ENCODE results near the gene EVL.

Gene EVL

GRCh38 chr14:100110816-100111215, 45.6 kb downstream of the EVL start:
- no peak for DNase-seq (ENCODE audit: low read depth)

GRCh38 chr14:100111931-100112704, 46.9 kb downstream of the EVL start:
- no peak for DNase-seq (ENCODE audit: low read depth)

GRCh38 chr14:100114109-100114765, 49.0 kb downstream of the EVL start:
- no peak for DNase-seq (ENCODE audit: low read depth)

- DNase-seq (ENCODE audit: low read depth): no peak
Observed at GRCh38 chr14:100115236-100115635, 50.0 kb downstream of the EVL start.

GRCh38 chr14:100115726-100116125, 50.5 kb downstream of the EVL start:
- DNase-seq (ENCODE audit: low read depth): no peak

- no peak for DNase-seq (ENCODE audit: low read depth)
Observed at GRCh38 chr14:100116134-100116533, 50.9 kb downstream of the EVL start.

GRCh38 chr14:100117026-100117425, 51.8 kb downstream of the EVL start:
- DNase-seq (ENCODE audit: low read depth): no peak

GRCh38 chr14:100117633-100118395, 52.6 kb downstream of the EVL start:
- DNase-seq (ENCODE audit: low read depth): no peak

GRCh38 chr14:100118396-100119011, 53.3 kb downstream of the EVL start:
- no peak for DNase-seq (ENCODE audit: low read depth)

GRCh38 chr14:100119251-100119650, 54.0 kb downstream of the EVL start:
- DNase-seq (ENCODE audit: low read depth): no peak

GRCh38 chr14:100120522-100121269, 55.5 kb downstream of the EVL start:
- no peak for DNase-seq (ENCODE audit: low read depth)

- no peak for DNase-seq (ENCODE audit: low read depth)
Observed at GRCh38 chr14:100121643-100122480, 56.6 kb downstream of the EVL start.

GRCh38 chr14:100122481-100123223, 57.4 kb downstream of the EVL start:
- no peak for DNase-seq (ENCODE audit: low read depth)

GRCh38 chr14:100123618-100124017, 58.4 kb downstream of the EVL start:
- no peak for DNase-seq (ENCODE audit: low read depth)

- no peak for DNase-seq (ENCODE audit: low read depth)
Observed at GRCh38 chr14:100124551-100125088, 59.4 kb downstream of the EVL start.

- no peak for DNase-seq (ENCODE audit: low read depth)
Observed at GRCh38 chr14:100126401-100126800, 61.2 kb downstream of the EVL start.

- no peak for DNase-seq (ENCODE audit: low read depth)
Observed at GRCh38 chr14:100127853-100128455, 62.7 kb downstream of the EVL start.

- DNase-seq (ENCODE audit: low read depth): no peak
Observed at GRCh38 chr14:100128688-100129087, 63.5 kb downstream of the EVL start.

GRCh38 chr14:100129161-100129589, 64.0 kb downstream of the EVL start:
- DNase-seq (ENCODE audit: low read depth): no peak
